Measurements from ENCODE around the gene CUX1. TPM values are rescaled to one million over a fixed set of nuclear protein-coding genes. Genes with fewer than 3 reads are reported as not detected.

The CUX1 gene
- polyA plus RNA-seq, 1 experiment = 29.7 TPM

GRCh38 chr7:102101111-102101551 lies 283.7 kb downstream of the CUX1 start:
- no peak for TF ChIP-seq CTCF (IDR thresholded peaks at IDR 0.05; ENCODE audit: low read depth, low read length)
- no peaks in the 10 kb centered on the region for H3K27me3 ChIP-seq (ENCODE audit: control insufficient read depth, insufficient read depth, low read length)
- no peak overlapping the region for H3K4me3 ChIP-seq (ENCODE audit: low read depth, low read length)
- POLR2A ChIA-PET = no interaction called here
- H3K9me3 ChIP-seq (ENCODE audit: control insufficient read depth, insufficient read depth, low read length) = no peaks in the 10 kb centered on the region
- no peak for DNase-seq (ENCODE audit: low read depth, low spot score)
- H3K27ac ChIP-seq (ENCODE audit: low read depth, low read length) = no peak overlapping the region
- CTCF ChIA-PET = no interaction called here

GRCh38 chr7:102101926-102102325 lies 284.5 kb downstream of the CUX1 start:
- no peaks in the 10 kb centered on the region for H3K9me3 ChIP-seq (ENCODE audit: control insufficient read depth, insufficient read depth, low read length)
- H3K27me3 ChIP-seq (ENCODE audit: control insufficient read depth, insufficient read depth, low read length) = no peaks in the 10 kb centered on the region
- ChIA-PET CTCF (no interaction called here), POLR2A (no interaction called here)
- no peak for TF ChIP-seq CTCF (IDR thresholded peaks at IDR 0.05; ENCODE audit: low read depth, low read length)
- no peak overlapping the region for H3K4me3 ChIP-seq (ENCODE audit: low read depth, low read length)
- no peak for DNase-seq (ENCODE audit: low read depth, low spot score)
- no peak overlapping the region for H3K27ac ChIP-seq (ENCODE audit: low read depth, low read length)

- ChIA-PET CTCF (no interaction called here), POLR2A (no interaction called here)
- no peak for DNase-seq (ENCODE audit: low read depth, low spot score)
- Histone ChIP-seq H3K27me3 (ENCODE audit: control insufficient read depth, insufficient read depth, low read length) (no peaks in the 10 kb centered on the region), H3K9me3 (ENCODE audit: control insufficient read depth, insufficient read depth, low read length) (no peaks in the 10 kb centered on the region; the same call in 1 of the 2 replicates), H3K27ac (ENCODE audit: low read depth, low read length) (no peak overlapping the region), H3K4me3 (ENCODE audit: low read depth, low read length) (no peak overlapping the region)
- no peak for TF ChIP-seq CTCF (IDR thresholded peaks at IDR 0.05; ENCODE audit: low read depth, low read length)
Measured at GRCh38 chr7:102103027-102103372, 285.6 kb downstream of the CUX1 start.

GRCh38 chr7:102104245-102104644 lies 286.8 kb downstream of the CUX1 start:
- no peaks in the 10 kb centered on the region for H3K27me3 ChIP-seq (ENCODE audit: control insufficient read depth, insufficient read depth, low read length)
- H3K27ac ChIP-seq (ENCODE audit: low read depth, low read length) = no peak overlapping the region
- DNase-seq (ENCODE audit: low read depth, low spot score) = no peak
- H3K9me3 ChIP-seq (ENCODE audit: control insufficient read depth, insufficient read depth, low read length) = no peaks in the 10 kb centered on the region; the same call in 1 of the 2 replicates
- no peak for TF ChIP-seq CTCF (IDR thresholded peaks at IDR 0.05; ENCODE audit: low read depth, low read length)
- POLR2A ChIA-PET = no interaction called here
- no peak overlapping the region for H3K4me3 ChIP-seq (ENCODE audit: low read depth, low read length)
- CTCF ChIA-PET = interaction anchor here (0.6 kb wide), 1 partner anchor 15 kb away, joined by 6 read pairs; no protein-coding TSS in a partner anchor

- no peaks in the 10 kb centered on the region for H3K27me3 ChIP-seq (ENCODE audit: control insufficient read depth, insufficient read depth, low read length)
- H3K4me3 ChIP-seq (ENCODE audit: low read depth, low read length) = no peak overlapping the region
- H3K27ac ChIP-seq (ENCODE audit: low read depth, low read length) = no peak overlapping the region
- peaks cover 3% of the 10 kb centered on the region; the same call in 1 of the 2 replicates for H3K9me3 ChIP-seq (ENCODE audit: control insufficient read depth, insufficient read depth, low read length)
- no peak for DNase-seq (ENCODE audit: low read depth, low spot score)
- POLR2A ChIA-PET = interaction anchor here (0.6 kb wide), 1 partner anchor 15 kb away, joined by 3 read pairs; no protein-coding TSS in a partner anchor
- CTCF ChIA-PET = no interaction called here
- no peak for TF ChIP-seq CTCF (IDR thresholded peaks at IDR 0.05; ENCODE audit: low read depth, low read length)
Measured at GRCh38 chr7:102106625-102107024, 289.2 kb downstream of the CUX1 start.

Measured in AG04450 (cell line).